Spleen (tissue), 7 donors: ENCODE data around the gene GPR35.

Experiments used
- POLR2AphosphoS5 ChIP-seq, 3 donors: sonication (generic); formaldehyde crosslinking; IDR thresholded peaks; one replicate each; pipeline ENCODE4 v1.5.1; 2017; ENCODE audit warnings: antibody characterized with exemption in 3 of 3
- TF ChIP-seq, protein P1 (sequence below), 11 experiments: fragments of 200-600 bp in 7 of 11; fragments of 450-650 bp in 4 of 11; sonication (generic) in 4 of 11; IDR thresholded peaks in 8 of 11; conservative IDR thresholded peaks in 3 of 11; 1 replicate in 7 of 11; 2 replicates in 4 of 11; pipeline versions ENCODE4 v1.4.0 to v1.8.0; 2016 to 2021; ENCODE audit warnings: antibody characterized with exemption in 11 of 11, inconsistent platforms in 4 of 11, mild to moderate bottlenecking in 1 of 11
- donor health status: DM: no; HTN: no; CAD: no; lungs with moderate emphysema.
- donor health status: DM: no; HTN: no; CAD: no.
- donor health status: DM: no; HTN: no; CAD: no.

- peak in 2 of 3 donors; percentile 3 to 55 for TF ChIP-seq POLR2AphosphoS5 (IDR thresholded peaks at IDR 0.05)
- TF ChIP-seq, protein P1, sequence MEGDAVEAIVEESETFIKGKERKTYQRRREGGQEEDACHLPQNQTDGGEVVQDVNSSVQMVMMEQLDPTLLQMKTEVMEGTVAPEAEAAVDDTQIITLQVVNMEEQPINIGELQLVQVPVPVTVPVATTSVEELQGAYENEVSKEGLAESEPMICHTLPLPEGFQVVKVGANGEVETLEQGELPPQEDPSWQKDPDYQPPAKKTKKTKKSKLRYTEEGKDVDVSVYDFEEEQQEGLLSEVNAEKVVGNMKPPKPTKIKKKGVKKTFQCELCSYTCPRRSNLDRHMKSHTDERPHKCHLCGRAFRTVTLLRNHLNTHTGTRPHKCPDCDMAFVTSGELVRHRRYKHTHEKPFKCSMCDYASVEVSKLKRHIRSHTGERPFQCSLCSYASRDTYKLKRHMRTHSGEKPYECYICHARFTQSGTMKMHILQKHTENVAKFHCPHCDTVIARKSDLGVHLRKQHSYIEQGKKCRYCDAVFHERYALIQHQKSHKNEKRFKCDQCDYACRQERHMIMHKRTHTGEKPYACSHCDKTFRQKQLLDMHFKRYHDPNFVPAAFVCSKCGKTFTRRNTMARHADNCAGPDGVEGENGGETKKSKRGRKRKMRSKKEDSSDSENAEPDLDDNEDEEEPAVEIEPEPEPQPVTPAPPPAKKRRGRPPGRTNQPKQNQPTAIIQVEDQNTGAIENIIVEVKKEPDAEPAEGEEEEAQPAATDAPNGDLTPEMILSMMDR (IDR thresholded peaks at IDR 0.05 in 8 of 11, conservative IDR thresholded peaks at IDR 0.05 in 3 of 11): no peak
Observed at GRCh38 chr2:240578110-240578450, 47.2 kb upstream of the GPR35 start.
